HFFc6 (cell line): ENCODE results near the gene ITPK1. TPM values are rescaled to one million over a fixed set of nuclear protein-coding genes. Genes with fewer than 3 reads are reported as not detected.

ENCODE experiments used
- DNase-seq: peaks from one replicate; pipeline ENCODE4 v3.0.0-alpha.2; 2018
- H3K27ac Mint-ChIP-seq: 2 replicates; pipeline ENCODE4 v1.8.0; 2020; ENCODE audit warnings: mild to moderate bottlenecking, mixed read lengths
- H3K27me3 Mint-ChIP-seq: 2 replicates; pipeline ENCODE4 v1.8.0; 2021; ENCODE audit warnings: mild to moderate bottlenecking, moderate library complexity, mixed read lengths; ENCODE audit not compliant: insufficient read depth
- H3K36me3 Mint-ChIP-seq: 2 replicates; pipeline ENCODE4 v1.8.0; 2021; ENCODE audit warnings: low read depth, mixed read lengths
- H3K4me1 Mint-ChIP-seq: 2 replicates; pipeline ENCODE4 v1.8.0; 2020; ENCODE audit warnings: low read depth, mixed read lengths
- H3K4me3 Mint-ChIP-seq: 2 replicates; pipeline ENCODE4 v1.8.0; 2020; ENCODE audit warnings: mild to moderate bottlenecking, moderate library complexity, mixed read lengths
- H3K9me3 Mint-ChIP-seq: 2 replicates; pipeline ENCODE4 v1.8.0; 2020; ENCODE audit warnings: mild to moderate bottlenecking, mixed read lengths
- CTCF ChIP-seq: fragments of 200-600 bp; sonication (generic); IDR thresholded peaks from 2 replicates; pipeline ENCODE4 v1.5.0; 2021; ENCODE audit warnings: antibody characterized with exemption, mild to moderate bottlenecking
- total RNA-seq, 6 experiments: library from RNA; stranded (reverse); fragmentation: NEBNext Ultra II Directional; extraction: Animal tissue kit (Norgen Biotek cat#: 25700); gene quantifications; 2 replicates in 1 of 6; 3 replicates in 5 of 6; pipeline ENCODE4 v1.2.3, GENCODE V29; 2021

Gene ITPK1
- total RNA-seq, 6 experiments from 2014 or later, result 27.3 to 38.1 (median 32.4) TPM

DNA sequence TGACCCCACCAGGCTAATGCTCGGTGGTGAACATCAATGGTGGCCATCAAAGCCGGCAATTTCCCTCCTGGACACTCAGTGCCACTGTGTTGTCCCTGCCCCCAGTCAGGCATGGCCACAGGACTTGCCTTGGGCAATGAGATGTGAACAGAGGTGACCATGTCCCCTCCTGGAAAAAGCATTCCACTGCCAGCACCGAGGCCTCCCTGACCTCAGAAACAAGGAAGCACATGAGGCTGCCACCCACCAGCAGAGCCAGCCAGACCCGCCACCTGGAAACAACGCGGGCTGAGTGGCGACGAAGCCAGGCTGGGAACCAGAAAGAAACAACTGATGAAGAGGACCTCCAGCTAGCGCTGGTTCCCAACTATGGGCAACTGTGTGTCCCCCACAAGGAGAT lies 31.8 kb downstream of the ITPK1 start:
- Mint-ChIP-seq H3K36me3 (no peaks in the 10 kb centered on the region), H3K4me3 (no peak overlapping the region), H3K4me1 (peaks cover 32% of the 10 kb centered on the region), H3K27me3 (no peaks in the 10 kb centered on the region; the same call in 1 of the 2 replicates), H3K9me3 (no peaks in the 10 kb centered on the region), H3K27ac (no peak overlapping the region)
- no peak for DNase-seq
- TF ChIP-seq CTCF, result no peak

GRCh38 chr14:93082576-93083001 lies 33.1 kb downstream of the ITPK1 start:
- Mint-ChIP-seq H3K4me3 (no peak overlapping the region), H3K4me1 (peaks cover 44% of the 10 kb centered on the region), H3K9me3 (no peaks in the 10 kb centered on the region), H3K27ac (no peak overlapping the region), H3K36me3 (no peaks in the 10 kb centered on the region), H3K27me3 (no peaks in the 10 kb centered on the region; the same call in 1 of the 2 replicates)
- DNase-seq, result no peak
- TF ChIP-seq CTCF, result no peak

- Mint-ChIP-seq H3K9me3 (no peaks in the 10 kb centered on the region), H3K27me3 (peaks cover under 1% of the 10 kb centered on the region), H3K36me3 (no peaks in the 10 kb centered on the region), H3K4me3 (no peak overlapping the region), H3K4me1 (peaks cover 41% of the 10 kb centered on the region), H3K27ac (no peak overlapping the region)
- no peak for TF ChIP-seq CTCF
- DNase-seq, result no peak
These were observed 33.7 kb downstream of the ITPK1 start for GRCh38 chr14:93081876-93082570.

- Mint-ChIP-seq H3K9me3 (no peaks in the 10 kb centered on the region), H3K4me3 (no peak overlapping the region), H3K27ac (no peak overlapping the region), H3K27me3 (peaks cover 5% of the 10 kb centered on the region), H3K4me1 (peaks cover 24% of the 10 kb centered on the region), H3K36me3 (no peaks in the 10 kb centered on the region)
- no peak for DNase-seq
- no peak for TF ChIP-seq CTCF
These were observed 35.8 kb downstream of the ITPK1 start for GRCh38 chr14:93079865-93080403.

DNA sequence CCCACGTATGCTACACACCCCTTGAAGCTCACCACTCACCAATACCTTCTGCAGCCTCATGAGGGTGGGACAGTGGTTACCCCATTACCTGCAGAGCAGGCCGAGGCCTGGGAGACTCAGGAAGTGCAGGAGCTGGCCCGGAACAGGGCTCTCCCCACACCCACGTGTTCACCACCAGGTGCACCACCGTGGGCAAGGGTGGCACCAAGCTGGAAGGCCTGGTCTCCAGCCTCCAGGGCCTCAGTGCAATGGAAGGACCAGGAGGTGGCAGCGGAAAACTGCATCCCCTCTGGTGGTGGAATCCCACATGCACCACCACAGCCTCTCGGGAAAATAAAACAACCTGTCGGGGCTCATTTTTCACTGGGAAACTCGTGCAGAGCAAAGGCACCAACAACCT lies 36.4 kb downstream of the ITPK1 start:
- peaks cover 26% of the 10 kb centered on the region for H3K4me1 Mint-ChIP-seq
- H3K27me3 Mint-ChIP-seq, result peaks cover 5% of the 10 kb centered on the region
- peak overlapping the region; percentile 40 for H3K4me3 Mint-ChIP-seq
- no peaks in the 10 kb centered on the region for H3K9me3 Mint-ChIP-seq
- DNase-seq, result no peak
- H3K36me3 Mint-ChIP-seq, result no peaks in the 10 kb centered on the region
- H3K27ac Mint-ChIP-seq, result peak overlapping the region; percentile 71
- peak; percentile 54 for TF ChIP-seq CTCF
